GM21515 (cell line): ENCODE results near the gene TNRC6B.

Experiments used
- ATAC-seq: cut with Tn5 transposase; IDR thresholded peaks from one replicate; pipeline ENCODE4 v1.9.1; 2021; ENCODE audit not compliant: unreplicated experiment

TNRC6B gene

DNA sequence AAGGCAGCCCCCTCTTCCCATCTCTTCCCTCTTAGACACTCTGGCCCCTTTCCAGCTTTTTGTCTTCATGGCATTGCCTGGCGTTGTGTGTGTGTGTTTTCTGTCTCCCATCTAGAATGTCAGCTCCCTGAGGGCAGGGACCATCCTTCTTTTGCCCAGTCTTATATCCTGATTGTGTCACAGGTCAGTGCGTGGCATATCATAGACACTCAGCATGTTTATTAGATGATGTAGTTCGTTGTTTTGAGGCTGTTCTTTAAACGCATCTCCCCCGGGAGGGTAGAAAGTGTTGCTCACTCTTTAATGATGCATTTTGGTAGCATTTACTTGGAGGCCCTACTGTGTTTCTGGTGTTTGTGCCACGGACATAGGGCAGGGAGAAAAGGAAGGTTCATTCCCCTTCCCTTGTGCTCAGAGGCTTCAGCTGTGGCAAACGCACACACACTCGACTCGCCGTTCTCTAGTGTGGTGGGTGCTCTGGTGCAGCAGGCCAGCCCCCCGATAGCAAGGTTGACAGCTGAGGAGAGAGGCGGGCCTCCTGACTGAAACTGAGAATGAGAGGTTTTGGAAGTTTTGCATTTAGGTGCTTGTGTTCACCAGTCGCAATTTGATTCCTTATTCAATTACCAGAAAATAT lies 60.2 kb downstream of the TNRC6B start:
- no peak for ATAC-seq

- no peak for ATAC-seq
These were observed 61.0 kb downstream of the TNRC6B start for GRCh38 chr22:40238425-40239344.

DNA sequence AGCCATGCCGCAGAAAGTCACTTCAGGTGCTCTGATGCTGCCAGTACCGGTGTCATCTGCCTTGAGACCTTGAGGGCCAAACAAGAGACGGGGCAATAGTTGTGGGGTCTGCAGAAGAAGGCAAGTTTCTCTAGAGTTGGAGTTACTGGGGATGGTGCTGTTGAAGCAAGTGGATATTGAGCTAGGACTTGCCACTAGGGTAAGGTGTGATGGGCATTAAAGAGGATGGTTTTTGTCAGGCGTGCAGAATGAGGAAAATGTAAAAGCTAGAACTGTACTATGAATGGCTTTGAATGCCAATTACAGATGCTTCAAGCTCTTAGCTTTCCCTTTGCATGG lies 61.6 kb downstream of the TNRC6B start:
- no peak for ATAC-seq

- ATAC-seq = no peak
These were observed 62.4 kb downstream of the TNRC6B start for GRCh38 chr22:40240160-40240559.

GRCh38 chr22:40240686-40241085 lies 63.0 kb downstream of the TNRC6B start:
- ATAC-seq = no peak

GRCh38 chr22:40241200-40241763 lies 63.6 kb downstream of the TNRC6B start:
- ATAC-seq = no peak

DNA sequence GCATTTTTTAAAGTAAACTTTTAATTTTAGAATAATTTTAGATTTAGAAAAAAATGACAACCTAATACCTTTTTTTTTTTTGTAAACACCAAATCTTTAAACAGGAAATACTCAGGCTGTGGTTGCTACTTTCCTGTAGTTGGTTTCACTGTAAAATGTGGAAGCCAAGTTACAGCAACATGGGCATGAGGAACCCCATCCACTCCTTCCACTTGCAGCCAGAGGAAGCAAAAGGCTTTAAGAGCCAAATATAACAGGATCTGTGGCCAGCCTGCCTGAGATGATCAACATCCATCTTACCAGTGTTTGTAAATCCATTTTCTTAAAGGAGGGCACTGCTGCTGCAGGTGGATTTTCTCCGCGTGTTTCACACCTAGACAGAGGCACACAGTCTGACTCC lies 66.2 kb downstream of the TNRC6B start:
- no peak for ATAC-seq

DNA sequence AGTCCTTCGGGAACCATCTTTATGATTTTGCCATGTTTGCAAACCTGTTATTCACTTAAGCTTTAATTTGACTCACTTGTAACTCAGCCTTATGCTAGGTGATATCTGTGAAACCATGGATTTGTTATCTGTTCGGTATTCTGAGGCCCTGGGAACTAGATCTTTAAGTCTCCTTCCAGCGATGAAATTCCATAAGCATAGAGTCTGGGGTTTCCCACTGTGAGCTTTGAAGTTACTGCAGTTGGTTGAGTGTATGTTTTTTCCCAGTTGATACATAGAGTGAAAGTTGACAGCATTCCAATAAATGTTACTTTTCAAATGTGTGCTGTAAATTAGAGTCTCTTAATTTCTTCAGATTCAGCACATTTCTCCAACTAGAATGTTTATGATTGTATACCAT lies 66.9 kb downstream of the TNRC6B start:
- ATAC-seq = no peak

DNA sequence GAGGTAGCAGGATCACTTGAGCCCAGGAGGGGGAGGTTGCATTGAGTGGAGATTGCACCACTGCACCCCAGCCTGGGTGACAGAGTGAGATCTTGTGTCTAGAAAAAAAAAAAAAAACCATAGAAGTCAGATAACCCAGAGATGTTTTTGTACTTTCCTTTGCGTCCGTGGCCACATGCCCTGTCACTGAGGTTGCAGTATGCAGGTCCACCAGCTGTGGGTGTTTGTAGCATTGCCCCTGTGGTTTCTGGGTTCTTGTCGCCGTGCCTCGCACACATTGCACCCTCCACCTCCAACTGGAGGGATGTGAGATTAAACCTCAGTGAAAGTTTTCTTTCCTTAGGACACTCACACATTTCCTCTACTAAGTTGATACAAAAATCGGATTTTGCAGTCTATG lies 70.3 kb downstream of the TNRC6B start:
- no peak for ATAC-seq

DNA sequence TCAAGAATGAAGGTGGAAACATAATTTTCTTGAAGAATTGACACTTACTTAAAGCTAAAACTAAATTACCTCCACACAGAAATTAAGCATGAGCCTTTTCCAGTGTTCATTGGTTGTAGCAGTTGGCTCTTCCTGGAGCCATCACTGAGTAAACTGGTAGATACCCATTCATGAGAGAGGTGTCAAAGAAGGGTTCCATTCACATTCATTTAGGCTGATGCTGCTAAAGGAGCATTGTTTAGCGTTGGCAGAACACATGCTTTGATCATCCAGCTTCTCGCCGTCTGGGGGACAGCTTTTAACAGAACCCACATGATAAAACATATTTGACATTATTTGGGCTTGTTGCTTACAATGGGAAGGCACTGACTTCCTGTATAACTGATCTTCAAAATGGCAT lies 71.6 kb downstream of the TNRC6B start:
- no peak for ATAC-seq

DNA sequence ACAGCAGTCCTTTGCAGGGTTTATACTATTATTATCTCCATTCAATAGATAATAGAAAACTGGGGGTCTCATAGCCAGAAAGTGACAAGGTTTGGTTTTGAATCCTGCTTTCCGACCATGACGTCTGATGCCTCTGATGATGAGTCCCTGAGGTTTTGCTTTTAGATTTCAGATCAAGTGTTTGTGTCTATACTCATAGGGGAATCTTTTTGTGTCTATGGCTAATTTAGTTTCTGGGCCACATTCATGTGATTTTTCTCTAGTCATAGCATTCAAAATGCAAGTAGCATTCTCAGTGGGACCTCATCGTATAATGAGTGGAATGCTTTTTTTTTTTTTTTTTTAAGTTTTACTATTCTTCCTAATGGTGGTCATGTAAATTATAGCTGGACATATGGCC lies 72.9 kb downstream of the TNRC6B start:
- ATAC-seq = no peak

GRCh38 chr22:40251106-40251505 lies 73.4 kb downstream of the TNRC6B start:
- ATAC-seq = no peak

DNA sequence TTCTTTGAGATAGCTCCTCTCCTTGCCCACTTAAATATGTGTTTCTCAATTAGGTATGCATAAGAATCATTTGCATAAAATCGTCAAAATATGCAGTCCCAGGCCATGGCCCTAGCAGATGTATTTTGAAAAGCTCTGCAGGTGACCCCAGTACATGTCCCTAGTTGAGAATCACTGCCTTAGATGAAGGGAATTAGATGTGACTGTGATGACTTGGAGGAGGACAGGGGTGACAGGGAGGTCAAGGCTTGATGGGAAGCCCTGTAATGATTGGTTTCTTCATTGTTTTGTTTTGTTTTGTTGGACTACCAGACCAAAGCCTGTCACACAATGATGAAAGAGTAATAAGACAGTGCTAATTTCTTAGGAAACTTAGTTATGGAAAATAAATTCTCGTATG lies 74.4 kb downstream of the TNRC6B start:
- ATAC-seq = no peak

DNA sequence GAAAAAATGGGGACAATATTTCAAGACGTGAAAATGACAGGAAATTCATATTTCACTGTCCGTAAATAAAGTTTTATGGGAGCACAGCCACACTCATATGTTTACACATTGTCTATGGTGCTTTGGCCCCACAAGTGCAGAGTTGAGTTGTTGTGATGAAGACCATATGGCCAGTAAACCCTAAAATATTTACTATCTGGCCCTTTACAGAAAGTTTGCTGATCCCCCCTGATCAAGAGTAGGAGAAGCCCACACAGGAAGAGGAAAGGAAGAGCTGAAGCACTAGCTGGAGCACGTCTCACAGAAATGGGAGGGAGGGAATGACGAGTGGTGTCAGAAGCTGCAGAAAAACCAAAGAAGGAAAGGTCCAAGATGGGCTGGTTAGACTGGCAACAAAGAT lies 78.8 kb downstream of the TNRC6B start:
- no peak for ATAC-seq

DNA sequence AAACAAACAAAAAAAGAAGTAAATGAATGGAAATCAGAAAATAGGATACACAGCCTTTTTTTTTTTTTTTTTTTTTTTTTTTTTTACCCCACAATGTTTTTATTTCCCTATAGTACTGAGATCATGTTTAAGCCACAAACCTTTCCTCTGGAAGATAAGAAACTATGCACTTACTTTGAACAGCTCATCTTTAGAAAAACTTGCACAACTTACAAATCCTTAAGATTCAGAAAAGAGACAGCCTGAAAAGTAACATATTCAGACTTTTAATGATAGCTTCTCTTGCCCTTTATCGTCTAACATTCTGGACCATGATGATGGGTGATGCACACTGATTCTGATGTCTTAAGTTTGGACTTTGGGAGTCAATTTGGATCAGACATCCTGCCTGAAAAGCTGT lies 80.3 kb downstream of the TNRC6B start:
- ATAC-seq = no peak

DNA sequence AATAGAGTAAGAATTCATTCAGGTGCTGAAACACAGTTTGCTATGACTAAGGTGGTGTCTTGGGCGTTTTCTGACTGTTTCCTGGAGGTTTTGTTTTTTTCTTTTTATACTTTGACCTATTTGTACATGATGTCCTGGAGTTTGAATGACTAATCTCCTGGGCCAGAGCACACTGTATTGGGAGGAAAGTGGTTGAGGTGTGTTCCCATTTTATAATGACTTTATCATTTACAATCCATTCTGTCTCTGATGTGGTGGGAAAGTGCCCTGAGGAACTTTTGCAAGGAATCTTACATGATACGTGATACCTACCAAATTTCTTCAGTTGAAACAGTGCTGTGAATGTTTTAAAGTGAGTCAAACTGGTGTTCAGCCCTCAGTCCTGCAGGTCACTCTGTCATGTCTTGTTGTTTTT lies 80.8 kb downstream of the TNRC6B start:
- ATAC-seq = no peak

- ATAC-seq = no peak
These were observed 84.1 kb downstream of the TNRC6B start for GRCh38 chr22:40261783-40262182.

- ATAC-seq = no peak
These were observed 85.5 kb downstream of the TNRC6B start for GRCh38 chr22:40263191-40263590.

DNA sequence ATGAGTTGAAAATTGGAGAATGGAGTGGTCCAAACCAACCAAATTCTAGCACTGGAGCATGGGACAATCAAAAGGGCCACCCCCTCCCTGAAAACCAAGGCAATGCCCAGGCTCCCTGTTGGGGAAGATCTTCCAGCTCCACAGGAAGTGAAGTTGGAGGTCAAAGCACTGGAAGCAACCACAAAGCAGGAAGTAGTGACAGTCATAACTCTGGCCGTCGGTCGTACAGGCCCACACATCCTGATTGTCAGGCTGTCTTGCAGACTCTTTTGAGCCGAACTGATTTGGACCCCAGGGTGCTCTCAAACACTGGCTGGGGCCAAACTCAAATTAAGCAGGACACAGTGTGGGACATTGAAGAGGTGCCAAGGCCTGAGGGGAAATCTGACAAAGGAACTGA lies 88.1 kb downstream of the TNRC6B start:
- no peak for ATAC-seq

- no peak for ATAC-seq
These were observed 92.3 kb downstream of the TNRC6B start for GRCh38 chr22:40270031-40270430.

DNA sequence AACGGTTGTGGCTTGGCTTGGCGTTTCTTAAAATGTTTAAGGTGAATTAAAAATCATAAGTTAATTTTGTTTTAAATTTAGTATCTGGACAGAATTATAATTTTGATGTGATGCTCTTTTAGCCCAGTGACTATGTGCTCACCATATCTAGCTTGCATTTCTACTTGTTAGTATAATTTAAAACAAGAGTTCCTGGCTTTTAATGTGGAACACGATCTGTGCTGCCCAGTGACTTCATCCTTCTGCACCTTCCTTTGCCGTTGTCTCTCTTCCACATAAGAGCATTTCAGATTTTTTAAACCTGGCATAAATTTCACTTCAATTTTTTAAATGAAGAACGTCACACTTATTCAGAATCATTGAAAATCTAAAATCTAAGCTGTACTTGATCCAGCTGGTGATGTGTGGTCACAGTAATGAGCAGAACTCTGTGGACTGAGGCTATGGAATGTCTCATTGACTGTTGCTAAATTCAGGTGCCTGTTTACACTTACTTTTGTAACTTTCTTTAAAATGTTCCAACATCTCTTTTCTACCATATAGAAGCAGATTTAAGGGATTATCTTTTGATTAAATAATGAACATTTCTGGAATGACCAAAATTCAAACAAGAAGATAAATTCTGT lies 93.1 kb downstream of the TNRC6B start:
- no peak for ATAC-seq

- ATAC-seq = no peak
These were observed 93.7 kb downstream of the TNRC6B start for GRCh38 chr22:40271440-40271839.
